ENCODE measurements around the gene NOXO1. TPM values are rescaled to one million over a fixed set of nuclear protein-coding genes. Genes with fewer than 3 reads are reported as not detected.
"Not testable (repeated sequence)": the region's sequence is repeated elsewhere in the genome, so short reads cannot be mapped to it uniquely, and the experiment has no call there.

Gene NOXO1
- total RNA-seq, 2 experiments from 2014 or later: 0.56 to 0.99 TPM

DNA sequence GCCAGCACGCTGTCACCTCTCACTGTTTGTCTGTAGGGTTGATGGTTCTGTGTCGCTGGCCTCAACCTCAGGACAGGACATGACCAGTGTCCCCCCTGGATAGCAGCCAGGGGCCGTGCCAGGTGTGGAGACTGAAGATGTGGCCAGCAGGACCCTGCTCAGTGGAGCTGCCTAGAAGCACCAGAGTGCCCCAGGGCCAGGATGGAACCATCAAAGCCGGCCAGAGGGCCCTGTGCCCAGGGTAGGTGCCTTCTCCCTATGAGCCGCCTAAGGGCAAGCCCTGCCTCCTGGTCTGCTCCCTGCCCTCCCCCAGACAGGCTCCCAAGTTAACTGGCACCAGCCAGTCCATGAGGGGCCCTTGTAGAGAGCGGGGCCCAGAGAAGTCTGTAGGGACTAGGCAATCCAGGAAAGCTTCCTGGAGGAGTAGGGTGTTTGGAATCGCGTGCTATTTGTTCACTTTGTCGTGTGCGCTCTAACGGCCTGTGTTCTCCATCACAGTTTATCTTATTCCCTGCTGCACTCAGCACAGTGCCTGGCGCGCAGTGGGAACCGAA is 22.5 kb downstream of the NOXO1 start:
- H3K4me3 ChIP-seq (ENCODE audit: low read length): peak overlapping the region; percentile 31
- peaks cover 51% of the 10 kb centered on the region for H3K4me1 ChIP-seq (ENCODE audit: insufficient read depth, low read length)
- no peaks in the 10 kb centered on the region for H3K9me3 Mint-ChIP-seq
- intact Hi-C loops (cut with DNase I, micrococcal nuclease): loop anchor here in 1 of 2 experiments (1.0 to 5.0 kb wide), 2 partner anchors 89 to 195 kb away; partner anchors contain the start of genes NTHL1 and TSC2
- peaks cover 37% of the 10 kb centered on the region for H3K4me1 Mint-ChIP-seq (ENCODE audit: low read depth)
- peak overlapping the region; percentile 58 for H3K27ac Mint-ChIP-seq
- ChIA-PET CTCF (interaction anchor here (1.2 kb wide), 1 partner anchor 181 kb away, joined by 3 read pairs; no protein-coding TSS in a partner anchor), POLR2A (interaction anchor here (1.4 kb wide), 1 partner anchor 16 kb away, joined by 4 read pairs; the partner anchor contains the start of gene MSRB1)
- H3K27me3 ChIP-seq (ENCODE audit: control insufficient read depth in 1 of 2, insufficient read depth in 2 of 2, low read length in 2 of 2): no peaks in the 10 kb centered on the region
- H3K36me3 Mint-ChIP-seq (ENCODE audit: low read depth): peaks cover 35% of the 10 kb centered on the region
- peak overlapping the region; percentile 81 for H3K4me3 Mint-ChIP-seq
- TF ChIP-seq CTCF (IDR thresholded peaks at IDR 0.05): no peak
- H3K27ac ChIP-seq (ENCODE audit: low read depth in 1 of 2, low read length in 2 of 2): no peak overlapping the region
- no peaks in the 10 kb centered on the region for H3K27me3 Mint-ChIP-seq
- H3K36me3 ChIP-seq (ENCODE audit: insufficient read depth, low read length): peaks cover 31% of the 10 kb centered on the region
- H3K9me3 ChIP-seq (ENCODE audit: control insufficient read depth in 1 of 2, insufficient read depth in 1 of 2, low read length in 2 of 2): no peaks in the 10 kb centered on the region
- DNase-seq (peak in 1 of 14 experiments; percentile 43), ATAC-seq (ENCODE audit: poor library complexity) (no peak)

DNA sequence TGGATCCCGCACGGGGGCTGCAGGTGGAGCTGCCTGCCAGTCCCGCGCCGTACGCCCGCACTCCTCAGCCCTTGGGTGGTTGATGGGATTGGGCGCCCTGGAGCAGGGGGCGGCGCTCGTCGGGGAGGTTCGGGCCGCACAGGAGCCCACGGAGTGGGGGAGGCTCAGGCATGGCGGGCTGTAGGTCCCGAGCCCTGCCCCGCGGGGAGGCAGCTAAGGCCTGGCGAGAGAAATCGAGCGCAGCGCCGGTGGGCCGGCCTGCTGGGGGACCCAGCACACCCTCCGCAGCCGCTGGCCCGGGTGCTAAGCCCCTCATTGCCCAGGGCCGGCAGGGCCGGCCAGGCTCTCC is 23.2 kb downstream of the NOXO1 start:
- H3K4me3 ChIP-seq (ENCODE audit: low read length); H3K27me3 Mint-ChIP-seq; H3K4me3 Mint-ChIP-seq; H3K27ac Mint-ChIP-seq; ATAC-seq (ENCODE audit: poor library complexity); H3K9me3 Mint-ChIP-seq; H3K9me3 ChIP-seq (ENCODE audit: control insufficient read depth in 1 of 2, insufficient read depth in 1 of 2, low read length in 2 of 2); H3K27ac ChIP-seq (ENCODE audit: low read depth in 1 of 2, low read length in 2 of 2); CTCF ChIA-PET; H3K27me3 ChIP-seq (ENCODE audit: control insufficient read depth in 1 of 2, insufficient read depth in 2 of 2, low read length in 2 of 2): not testable (repeated sequence)
- POLR2A ChIA-PET: interaction anchor here (1.1 to 1.4 kb wide), 2 partner anchors 14 to 15 kb away, joined by 3 to 4 read pairs; partner anchors contain the start of genes MSRB1 and TBL3
- H3K36me3 ChIP-seq (ENCODE audit: insufficient read depth, low read length): peaks cover 24% of the 10 kb centered on the region
- DNase-seq: peak in 1 of 14 experiments; percentile 26
- Mint-ChIP-seq H3K4me1 (ENCODE audit: low read depth) (peaks cover 31% of the 10 kb centered on the region), H3K36me3 (ENCODE audit: low read depth) (peaks cover 28% of the 10 kb centered on the region)
- H3K4me1 ChIP-seq (ENCODE audit: insufficient read depth, low read length): peaks cover 44% of the 10 kb centered on the region
- intact Hi-C loops (cut with DNase I, micrococcal nuclease): loop anchor here in 1 of 2 experiments (5.0 kb wide), 1 partner anchor 89 kb away; the partner anchor contains the start of genes NTHL1 and TSC2

- H3K4me3 Mint-ChIP-seq; H3K4me3 ChIP-seq (ENCODE audit: low read length); DNase-seq; H3K9me3 Mint-ChIP-seq; CTCF ChIA-PET; H3K27me3 ChIP-seq (ENCODE audit: control insufficient read depth in 1 of 2, insufficient read depth in 2 of 2, low read length in 2 of 2); H3K9me3 ChIP-seq (ENCODE audit: control insufficient read depth in 1 of 2, insufficient read depth in 1 of 2, low read length in 2 of 2); H3K27ac ChIP-seq (ENCODE audit: low read depth in 1 of 2, low read length in 2 of 2); H3K27me3 Mint-ChIP-seq; ATAC-seq (ENCODE audit: poor library complexity); H3K27ac Mint-ChIP-seq: not testable (repeated sequence)
- H3K36me3 ChIP-seq (ENCODE audit: insufficient read depth, low read length): peaks cover 19% of the 10 kb centered on the region
- Mint-ChIP-seq H3K4me1 (ENCODE audit: low read depth) (peaks cover 31% of the 10 kb centered on the region), H3K36me3 (ENCODE audit: low read depth) (peaks cover 23% of the 10 kb centered on the region)
- H3K4me1 ChIP-seq (ENCODE audit: insufficient read depth, low read length): peaks cover 38% of the 10 kb centered on the region
- intact Hi-C loops (cut with DNase I, micrococcal nuclease): loop anchor here in 1 of 2 experiments (5.0 kb wide), 1 partner anchor 90 kb away; the partner anchor contains the start of genes NTHL1 and TSC2
- POLR2A ChIA-PET: interaction anchor here (1.1 to 1.4 kb wide), 2 partner anchors 14 kb away, joined by 3 to 4 read pairs; partner anchors contain the start of genes MSRB1 and TBL3
Measured at GRCh38 chr16:1957434-1958142, 23.7 kb downstream of the NOXO1 start.

GRCh38 chr16:1953734-1954133 is 27.5 kb downstream of the NOXO1 start:
- ChIA-PET CTCF (no interaction called here), POLR2A (interaction anchor here (1.8 kb wide), 1 partner anchor 11 kb away, joined by 5 read pairs; the partner anchor contains the start of gene RPS2)
- no peaks in the 10 kb centered on the region for H3K27me3 Mint-ChIP-seq
- H3K4me3 ChIP-seq (ENCODE audit: low read length): no peak overlapping the region
- H3K9me3 Mint-ChIP-seq: no peaks in the 10 kb centered on the region
- H3K4me1 Mint-ChIP-seq (ENCODE audit: low read depth): no peaks in the 10 kb centered on the region
- peaks cover 3% of the 10 kb centered on the region for H3K4me1 ChIP-seq (ENCODE audit: insufficient read depth, low read length)
- TF ChIP-seq CTCF (IDR thresholded peaks at IDR 0.05): no peak
- no peak overlapping the region for H3K4me3 Mint-ChIP-seq
- no peaks in the 10 kb centered on the region for H3K36me3 ChIP-seq (ENCODE audit: insufficient read depth, low read length)
- H3K9me3 ChIP-seq (ENCODE audit: control insufficient read depth in 1 of 2, insufficient read depth in 1 of 2, low read length in 2 of 2): no peaks in the 10 kb centered on the region
- no peaks in the 10 kb centered on the region for H3K36me3 Mint-ChIP-seq (ENCODE audit: low read depth)
- no peaks in the 10 kb centered on the region for H3K27me3 ChIP-seq (ENCODE audit: control insufficient read depth in 1 of 2, insufficient read depth in 2 of 2, low read length in 2 of 2)
- no peak overlapping the region for H3K27ac Mint-ChIP-seq
- H3K27ac ChIP-seq (ENCODE audit: low read depth in 1 of 2, low read length in 2 of 2): no peak overlapping the region
- DNase-seq: peak in 1 of 14 experiments; percentile 31
- intact Hi-C loops (cut with DNase I, micrococcal nuclease): no loop called here
- no peak for ATAC-seq (ENCODE audit: poor library complexity)

All from CD4-positive, alpha-beta T cell (primary cell).